Activated CD4-positive, alpha-beta T cell treated with anti-CD3 and anti-CD28 coated beads, Interleukin-2, Interleukin-6, amounts not matched to agents 100 ng/mL and 50 ng/mL, durations not matched to agents 16 hours and 8 hours (primary cell): ENCODE results near the gene PPP3CB.
"Not testable (repeated sequence)": the region's sequence is repeated elsewhere in the genome, so short reads cannot be mapped to it uniquely, and the experiment has no call there.

Experiments used
- DNase-seq: peaks from one replicate; pipeline ENCODE4 v3.0.0-alpha.2; 2020

PPP3CB gene

DNA sequence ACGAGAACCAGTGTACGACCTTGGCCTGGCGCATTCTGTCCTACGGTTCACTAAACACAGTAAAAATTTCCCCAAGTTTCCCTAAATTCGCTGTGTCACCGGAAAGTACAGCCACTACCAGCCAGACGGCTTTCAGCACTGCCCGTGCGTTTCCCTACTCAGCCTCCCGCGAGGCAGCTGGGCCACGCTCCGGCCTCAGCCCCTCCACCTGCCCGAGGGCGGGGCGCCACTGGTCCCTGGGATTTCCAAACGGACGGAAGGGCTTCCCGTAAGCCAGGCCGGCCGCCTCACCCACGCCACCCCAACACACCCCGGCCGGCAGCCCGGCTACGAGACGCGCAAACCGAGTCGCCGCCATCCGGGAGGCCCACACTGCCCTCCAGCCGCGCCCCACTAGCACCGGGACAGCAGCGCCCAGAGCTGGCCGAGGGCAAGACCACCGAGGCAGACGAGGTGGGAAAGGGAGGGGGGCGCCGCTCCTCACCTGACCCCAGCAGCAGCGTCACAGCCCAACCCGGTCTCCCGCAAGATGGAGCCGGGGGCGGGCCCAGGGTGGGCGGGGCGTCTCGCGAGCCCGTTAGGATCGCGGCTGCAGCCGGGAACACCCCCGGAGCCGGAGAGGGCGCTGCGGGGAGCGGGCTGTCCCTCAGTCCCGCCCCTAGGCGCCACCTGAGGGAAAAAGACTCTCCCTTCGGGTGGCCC is 82.1 kb downstream of the PPP3CB start, which contains the start of gene ANXA7:
TSS of gene ANXA7 (minus strand) at position 531 of the 702 bp plus-strand sequence. CDS start 13,202 bp downstream, outside the sequence.
- DNase-seq = peak; percentile 96

DNA sequence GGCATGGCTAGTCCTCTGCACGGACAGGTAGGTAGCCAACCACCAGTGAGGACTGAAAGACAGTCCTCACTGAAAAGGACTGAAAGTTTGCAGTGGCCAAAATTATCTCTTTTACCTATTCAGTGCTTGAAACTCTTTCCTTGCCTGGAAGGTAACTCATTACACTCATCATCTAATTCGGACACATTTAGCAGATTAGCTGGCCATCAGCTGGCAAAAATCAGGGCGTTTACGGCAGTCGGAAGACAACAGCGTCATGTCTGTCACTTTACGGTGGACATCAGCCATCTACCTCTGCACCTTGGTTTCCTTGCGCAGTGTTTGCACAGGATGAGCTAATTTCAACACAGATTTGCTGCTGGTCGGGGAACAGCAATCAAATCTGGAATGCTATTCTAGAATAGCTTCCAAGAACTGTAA is 82.7 kb downstream of the PPP3CB start:
- peak; percentile 66 for DNase-seq

DNA sequence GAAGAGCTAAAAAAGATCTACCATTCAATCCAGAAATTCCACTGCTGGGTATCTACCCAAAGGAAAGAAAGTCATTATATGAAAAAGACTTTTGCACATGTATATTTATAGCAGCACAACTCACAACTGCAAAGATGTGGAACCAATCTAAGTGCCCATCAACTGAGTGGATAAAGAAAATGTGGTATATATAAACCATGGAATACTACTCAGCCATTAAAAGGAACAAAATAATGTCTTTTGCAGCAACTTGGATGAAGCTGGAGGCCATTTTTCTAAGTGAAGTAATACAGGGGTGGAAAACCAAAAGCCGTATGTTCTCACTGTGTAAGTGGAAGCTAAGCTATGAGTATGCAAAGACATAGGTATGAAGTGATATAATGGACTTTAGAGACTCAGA is 84.9 kb downstream of the PPP3CB start:
- DNase-seq = no peak

DNA sequence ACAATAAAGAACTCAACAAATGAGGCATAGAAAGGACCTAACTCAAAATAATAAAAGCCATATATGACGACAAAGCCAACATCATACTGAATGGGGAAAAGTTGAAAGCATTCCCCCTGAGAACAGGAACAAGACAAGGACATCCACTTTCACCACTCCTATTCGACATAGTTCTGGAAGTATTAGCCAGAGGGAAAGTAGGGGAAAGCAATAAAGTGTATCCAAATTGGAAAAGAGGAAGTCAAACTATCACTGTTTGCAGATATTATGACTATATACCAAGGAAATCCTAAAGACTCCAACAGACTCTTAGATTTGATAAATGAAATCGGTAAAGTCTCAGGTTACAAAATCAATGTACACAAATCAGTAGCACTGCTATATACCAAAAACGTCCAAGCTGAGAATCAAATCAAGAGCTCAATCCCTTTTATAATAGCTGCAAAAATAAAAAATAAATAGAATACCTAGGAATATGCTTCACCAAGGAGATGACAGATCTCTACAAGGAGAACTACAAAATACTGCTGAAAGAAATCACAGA is 86.8 kb downstream of the PPP3CB start:
- no peak for DNase-seq

DNA sequence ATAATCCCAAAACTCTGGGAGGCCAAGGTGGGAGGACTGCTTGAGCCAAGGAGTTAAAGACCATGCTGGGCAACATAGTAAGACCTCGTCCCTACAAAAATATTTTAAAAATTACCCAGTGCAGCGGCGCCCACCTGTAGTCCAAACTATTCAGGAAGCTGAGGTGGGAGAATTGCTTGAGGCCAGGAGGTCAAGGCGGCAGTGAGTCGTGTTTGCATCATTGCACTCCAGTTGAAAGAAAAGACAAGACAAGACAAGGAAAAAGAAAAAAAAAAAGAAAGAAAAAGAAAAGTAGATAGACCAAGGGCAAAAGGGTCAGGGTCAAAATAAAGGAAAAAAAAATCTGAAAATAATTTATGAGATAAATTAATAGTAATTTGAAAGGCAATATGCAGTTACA is 87.8 kb downstream of the PPP3CB start:
- DNase-seq = no peak

DNA sequence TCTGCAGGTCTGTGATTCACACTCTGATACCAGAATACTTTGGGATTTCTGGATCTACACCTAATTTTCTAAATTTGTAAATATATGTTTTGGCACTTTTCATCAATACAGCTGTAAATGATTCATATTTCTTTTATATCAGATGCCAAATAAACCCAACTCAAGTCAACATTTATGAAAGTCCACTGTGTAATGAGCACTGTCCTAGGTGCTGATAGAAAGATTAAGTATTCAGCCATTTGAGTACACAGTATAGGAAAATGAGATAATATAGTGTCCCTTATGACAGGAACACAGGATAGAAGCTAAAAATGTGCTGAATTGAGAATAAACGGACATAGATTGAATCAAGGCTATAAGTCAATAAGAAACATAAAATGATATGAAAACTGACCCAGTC is 88.3 kb downstream of the PPP3CB start:
- DNase-seq = no peak

DNA sequence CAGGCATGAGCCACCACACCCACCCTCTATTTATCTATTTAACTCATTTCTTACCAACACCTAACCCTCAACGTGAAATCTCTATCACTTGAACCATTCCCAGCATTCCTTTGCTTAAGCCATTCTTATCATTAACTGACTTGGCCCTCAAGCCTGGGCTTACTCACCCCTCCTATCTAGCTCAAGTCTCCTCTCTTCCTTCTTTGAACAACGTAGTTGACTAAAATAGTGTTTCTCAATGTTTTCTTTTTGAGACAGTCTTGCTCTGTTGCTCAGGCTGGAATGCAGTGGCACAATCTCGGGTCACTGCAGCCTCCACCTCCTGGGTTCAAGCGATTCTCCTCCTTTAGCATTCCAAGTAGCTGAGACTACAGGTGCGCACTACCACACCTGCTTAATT is 89.0 kb downstream of the PPP3CB start:
- DNase-seq = no peak

DNA sequence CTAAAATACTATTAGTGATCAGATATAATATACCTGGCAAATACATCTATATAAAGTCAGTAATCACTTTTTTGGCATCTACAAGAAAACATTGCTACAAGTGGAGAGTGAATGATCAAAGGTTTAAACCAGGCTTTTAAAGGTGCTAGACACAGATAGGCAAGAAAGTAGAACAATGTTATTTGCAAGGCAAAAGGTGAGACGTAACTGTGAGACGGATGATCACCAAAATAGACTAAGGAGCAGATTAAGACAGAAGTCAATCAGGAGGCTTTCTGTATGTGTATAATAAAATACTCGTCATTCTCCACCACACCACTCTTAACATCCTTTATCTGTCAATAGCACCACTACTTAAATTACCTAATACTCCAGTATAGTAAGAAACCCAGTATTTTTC is 90.3 kb downstream of the PPP3CB start:
- no peak for DNase-seq

DNA sequence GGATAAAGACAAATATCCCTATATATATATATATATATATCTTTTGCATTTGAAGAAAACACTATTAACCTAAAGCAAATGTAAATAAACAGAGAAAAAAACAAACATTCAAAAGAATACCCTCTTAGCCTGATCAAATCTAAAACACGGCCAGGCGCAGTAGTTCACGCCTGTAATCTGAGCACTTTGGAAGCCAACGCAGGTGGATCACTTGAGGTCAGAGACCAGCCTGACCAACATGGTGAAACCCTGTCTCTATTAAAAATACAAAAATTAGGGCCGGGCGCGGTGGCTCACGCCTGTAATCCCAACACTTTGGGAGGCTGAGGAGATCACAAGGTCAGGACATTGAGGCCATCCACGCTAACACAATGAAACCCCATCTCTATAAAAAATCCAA is 91.1 kb downstream of the PPP3CB start:
- no peak for DNase-seq

DNA sequence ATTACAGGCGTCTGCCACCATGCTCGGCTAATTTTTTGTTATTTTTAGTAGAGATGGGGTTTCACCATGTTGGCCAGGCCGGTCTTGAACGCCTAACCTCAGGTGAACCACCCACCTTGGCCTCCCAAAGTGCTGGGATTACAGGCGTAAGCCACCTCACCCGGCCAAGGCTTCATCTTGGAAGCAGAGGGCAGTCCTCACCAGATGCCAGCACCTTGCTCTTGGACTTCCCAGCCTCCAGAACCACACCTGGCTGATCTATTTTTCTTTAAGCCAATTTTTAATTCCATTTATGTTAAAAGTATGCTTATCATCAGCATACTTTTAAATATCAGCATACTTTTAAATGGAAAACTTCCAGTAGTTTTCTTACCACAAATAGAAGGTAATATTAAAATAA is 94.2 kb downstream of the PPP3CB start:
- DNase-seq = no peak

DNA sequence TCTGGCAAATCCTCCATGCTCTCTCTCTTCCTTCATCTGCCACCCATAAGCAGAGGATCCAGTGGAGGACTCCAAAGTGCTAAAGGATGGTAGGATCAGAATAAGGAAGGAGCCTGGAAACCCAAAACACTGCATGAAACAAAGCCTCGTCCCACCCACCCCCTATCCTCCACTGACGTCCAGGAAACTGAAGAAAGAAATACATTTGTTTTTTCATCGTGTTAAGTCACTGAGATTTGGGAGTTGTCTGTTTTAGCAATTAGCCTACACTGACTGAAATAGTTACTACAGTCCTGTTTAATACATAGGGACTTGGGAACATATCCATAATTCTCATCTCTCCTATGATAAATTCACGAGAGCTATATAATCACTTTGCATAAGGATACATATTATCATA is 96.8 kb downstream of the PPP3CB start:
- DNase-seq = no peak

DNA sequence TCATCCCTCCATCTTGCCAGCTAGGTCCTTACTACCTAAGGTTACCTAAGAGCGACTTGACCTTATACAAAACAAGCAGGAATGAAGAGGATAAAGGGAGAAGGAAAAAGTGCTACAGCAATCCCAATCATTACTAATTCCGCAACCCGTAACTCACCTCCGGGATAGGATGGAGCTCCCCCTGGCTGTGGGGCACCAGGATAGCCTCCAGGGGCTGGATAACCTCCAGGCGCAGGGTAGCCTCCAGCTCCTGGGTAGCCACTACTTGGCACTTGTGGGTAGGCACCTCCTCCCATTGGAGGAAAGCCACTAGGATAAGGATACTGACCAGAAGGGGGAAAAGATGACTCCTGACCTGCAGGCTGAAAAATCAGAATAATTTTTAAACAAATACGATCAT is 97.8 kb downstream of the PPP3CB start:
- no peak for DNase-seq

DNA sequence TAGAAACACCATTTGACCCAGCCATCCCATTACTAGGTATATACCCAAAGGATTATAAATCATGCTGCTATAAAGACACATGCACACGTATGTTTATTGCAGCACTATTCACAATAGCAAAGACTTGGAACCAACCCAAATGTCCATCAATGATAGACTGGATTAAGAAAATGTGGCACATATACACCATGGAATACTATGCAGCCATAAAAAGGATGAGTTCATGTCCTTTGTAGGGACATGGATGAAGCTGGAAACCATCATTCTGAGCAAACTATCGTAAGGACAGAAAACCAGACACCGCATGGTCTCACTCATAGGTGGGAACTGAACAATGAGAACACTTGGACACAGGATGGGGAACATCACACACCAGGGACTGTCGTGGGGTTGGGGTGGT is 101.5 kb downstream of the PPP3CB start:
- not testable (repeated sequence) for DNase-seq

DNA sequence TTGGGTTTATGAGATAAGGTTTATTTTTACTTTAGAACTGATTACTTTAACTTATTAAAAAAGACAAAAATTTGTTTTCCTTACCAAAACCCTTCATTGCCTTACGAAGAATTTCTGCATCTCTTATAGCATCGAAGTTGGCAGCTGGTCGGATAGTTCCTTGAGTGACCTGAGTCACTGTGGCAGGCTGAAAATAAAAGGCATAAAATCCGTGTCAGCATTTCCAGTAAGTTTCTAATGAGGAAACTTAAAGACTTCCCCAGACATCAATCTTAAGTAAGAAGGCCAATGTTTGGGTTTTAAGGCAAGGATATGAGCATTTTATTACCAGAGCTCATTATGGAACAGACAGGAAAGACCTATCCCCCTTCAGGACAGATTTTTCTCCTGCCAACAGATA is 107.6 kb downstream of the PPP3CB start:
- no peak for DNase-seq

DNA sequence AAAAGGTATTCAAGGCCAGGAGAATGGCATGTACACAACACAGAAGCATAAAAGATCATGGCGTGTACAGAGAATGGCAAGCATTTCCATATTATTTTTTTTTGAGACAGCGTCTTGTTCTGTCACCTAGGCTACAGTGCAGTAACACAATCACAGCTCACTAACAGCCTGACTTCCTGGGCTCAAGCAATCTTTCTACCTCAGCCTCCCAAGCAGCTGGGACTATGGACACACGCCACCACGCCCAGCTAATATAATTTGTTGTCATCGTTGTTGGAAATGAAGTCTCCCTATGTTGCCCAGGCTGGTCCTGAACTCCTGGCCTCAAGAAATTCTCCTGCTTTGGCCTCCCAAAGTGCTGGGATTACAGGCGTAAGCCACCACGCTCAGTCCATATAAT is 109.2 kb downstream of the PPP3CB start:
- DNase-seq = no peak
